GM21381 (cell line): ENCODE data around the gene CMIP.
"Not testable (repeated sequence)": the region's sequence is repeated elsewhere in the genome, so short reads cannot be mapped to it uniquely, and the experiment has no call there.

Experiments
- ATAC-seq: cut with Tn5 transposase; IDR thresholded peaks from one replicate; pipeline ENCODE4 v1.9.1; 2021; ENCODE audit warnings: mild to moderate bottlenecking, moderate library complexity; ENCODE audit not compliant: unreplicated experiment

The CMIP gene

GRCh38 chr16:81444448-81445121 is at the start of gene CMIP:
TSS of gene CMIP (plus strand) at chr16:81444808.
- peak; percentile 87 for ATAC-seq

- no peak for ATAC-seq
These were observed 49.5 kb upstream of the CMIP start for GRCh38 chr16:81394966-81395655.

GRCh38 chr16:81397058-81397878 is 47.3 kb upstream of the CMIP start:
- no peak for ATAC-seq

- ATAC-seq: no peak
These were observed 46.6 kb upstream of the CMIP start for GRCh38 chr16:81397879-81398520.

- ATAC-seq: no peak
These were observed 44.7 kb upstream of the CMIP start for GRCh38 chr16:81399909-81400308.

- no peak for ATAC-seq
These were observed 43.3 kb upstream of the CMIP start for GRCh38 chr16:81401035-81401950.

- ATAC-seq: no peak
These were observed 41.4 kb upstream of the CMIP start for GRCh38 chr16:81403208-81403600.

- ATAC-seq: peak; percentile 75
These were observed 40.8 kb upstream of the CMIP start for GRCh38 chr16:81403601-81404391.

- ATAC-seq: not testable (repeated sequence)
These were observed 39.6 kb upstream of the CMIP start for GRCh38 chr16:81405002-81405401.

GRCh38 chr16:81405702-81406113 is 38.9 kb upstream of the CMIP start:
- ATAC-seq: no peak

GRCh38 chr16:81408409-81408950 is 36.1 kb upstream of the CMIP start:
- ATAC-seq: no peak

- no peak for ATAC-seq
These were observed 35.5 kb upstream of the CMIP start for GRCh38 chr16:81409016-81409556.

GRCh38 chr16:81410643-81411293 is 33.8 kb upstream of the CMIP start:
- no peak for ATAC-seq

- ATAC-seq: no peak
These were observed 31.2 kb upstream of the CMIP start for GRCh38 chr16:81413245-81413990.

- ATAC-seq: no peak
These were observed 28.9 kb upstream of the CMIP start for GRCh38 chr16:81415751-81416150.

GRCh38 chr16:81416749-81417148 is 27.9 kb upstream of the CMIP start:
- ATAC-seq: no peak

GRCh38 chr16:81417210-81417609 is 27.4 kb upstream of the CMIP start:
- no peak for ATAC-seq

- ATAC-seq: no peak
These were observed 24.8 kb upstream of the CMIP start for GRCh38 chr16:81419806-81420205.
